ENCODE measurements around the gene ILRUN. TPM values are rescaled to one million over a fixed set of nuclear protein-coding genes. Genes with fewer than 3 reads are reported as not detected.
A peak's percentile ranks its signal among the peaks of the same experiment; 100 is the strongest.

ILRUN gene
- total and polyA plus RNA-seq, 9 of the 15 experiments (the other 6 are each of a cell fraction or from before 2014, with no cell fraction given): 24.9 to 78.9 (median 53.4) TPM

DNA sequence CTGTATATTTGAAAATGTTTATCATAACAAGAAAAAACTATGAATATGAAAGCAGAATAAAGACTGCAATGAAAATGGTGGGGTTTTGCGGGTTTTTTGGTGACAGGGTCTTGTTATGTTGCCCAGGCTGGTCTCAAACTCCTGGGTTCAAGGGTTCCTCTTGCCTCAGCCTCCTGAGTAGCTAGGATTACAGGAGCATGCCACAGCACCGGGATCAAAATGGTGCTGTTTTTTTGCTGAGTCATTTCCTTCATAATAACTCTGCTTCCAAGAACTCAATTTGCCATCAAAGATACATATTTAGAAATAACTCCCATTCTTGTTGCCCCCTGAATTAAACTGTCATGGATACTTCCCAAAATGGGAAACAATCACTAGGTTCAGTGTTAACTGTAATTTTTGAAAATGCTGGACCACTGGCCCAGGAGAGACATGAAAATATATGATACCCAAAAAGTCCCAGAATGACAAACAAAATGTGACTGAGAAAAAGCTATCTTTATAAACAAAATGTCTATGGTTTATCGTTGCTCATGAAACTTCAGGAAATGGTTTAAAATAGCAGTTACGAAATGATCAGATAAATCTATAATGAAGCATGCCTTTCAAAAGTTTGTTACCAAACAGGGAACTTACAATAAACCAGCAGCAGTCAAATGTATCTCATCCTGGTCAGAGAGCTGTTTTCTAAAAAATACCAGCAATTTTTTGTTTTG lies 32.2 kb downstream of the ILRUN start (continued):
- TF ChIP-seq, protein P1, sequence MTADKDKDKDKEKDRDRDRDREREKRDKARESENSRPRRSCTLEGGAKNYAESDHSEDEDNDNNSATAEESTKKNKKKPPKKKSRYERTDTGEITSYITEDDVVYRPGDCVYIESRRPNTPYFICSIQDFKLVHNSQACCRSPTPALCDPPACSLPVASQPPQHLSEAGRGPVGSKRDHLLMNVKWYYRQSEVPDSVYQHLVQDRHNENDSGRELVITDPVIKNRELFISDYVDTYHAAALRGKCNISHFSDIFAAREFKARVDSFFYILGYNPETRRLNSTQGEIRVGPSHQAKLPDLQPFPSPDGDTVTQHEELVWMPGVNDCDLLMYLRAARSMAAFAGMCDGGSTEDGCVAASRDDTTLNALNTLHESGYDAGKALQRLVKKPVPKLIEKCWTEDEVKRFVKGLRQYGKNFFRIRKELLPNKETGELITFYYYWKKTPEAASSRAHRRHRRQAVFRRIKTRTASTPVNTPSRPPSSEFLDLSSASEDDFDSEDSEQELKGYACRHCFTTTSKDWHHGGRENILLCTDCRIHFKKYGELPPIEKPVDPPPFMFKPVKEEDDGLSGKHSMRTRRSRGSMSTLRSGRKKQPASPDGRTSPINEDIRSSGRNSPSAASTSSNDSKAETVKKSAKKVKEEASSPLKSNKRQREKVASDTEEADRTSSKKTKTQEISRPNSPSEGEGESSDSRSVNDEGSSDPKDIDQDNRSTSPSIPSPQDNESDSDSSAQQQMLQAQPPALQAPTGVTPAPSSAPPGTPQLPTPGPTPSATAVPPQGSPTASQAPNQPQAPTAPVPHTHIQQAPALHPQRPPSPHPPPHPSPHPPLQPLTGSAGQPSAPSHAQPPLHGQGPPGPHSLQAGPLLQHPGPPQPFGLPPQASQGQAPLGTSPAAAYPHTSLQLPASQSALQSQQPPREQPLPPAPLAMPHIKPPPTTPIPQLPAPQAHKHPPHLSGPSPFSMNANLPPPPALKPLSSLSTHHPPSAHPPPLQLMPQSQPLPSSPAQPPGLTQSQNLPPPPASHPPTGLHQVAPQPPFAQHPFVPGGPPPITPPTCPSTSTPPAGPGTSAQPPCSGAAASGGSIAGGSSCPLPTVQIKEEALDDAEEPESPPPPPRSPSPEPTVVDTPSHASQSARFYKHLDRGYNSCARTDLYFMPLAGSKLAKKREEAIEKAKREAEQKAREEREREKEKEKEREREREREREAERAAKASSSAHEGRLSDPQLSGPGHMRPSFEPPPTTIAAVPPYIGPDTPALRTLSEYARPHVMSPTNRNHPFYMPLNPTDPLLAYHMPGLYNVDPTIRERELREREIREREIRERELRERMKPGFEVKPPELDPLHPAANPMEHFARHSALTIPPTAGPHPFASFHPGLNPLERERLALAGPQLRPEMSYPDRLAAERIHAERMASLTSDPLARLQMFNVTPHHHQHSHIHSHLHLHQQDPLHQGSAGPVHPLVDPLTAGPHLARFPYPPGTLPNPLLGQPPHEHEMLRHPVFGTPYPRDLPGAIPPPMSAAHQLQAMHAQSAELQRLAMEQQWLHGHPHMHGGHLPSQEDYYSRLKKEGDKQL (CRISPR knock-in tag; IDR thresholded peaks at IDR 0.05; ENCODE audit: borderline replicate concordance): no peak
- TF ChIP-seq ETS2 (tag; IDR thresholded peaks at IDR 0.05; ENCODE audit: borderline replicate concordance, poor library complexity, severe bottlenecking) (no peak), NFE2 (IDR thresholded peaks at IDR 0.05; ENCODE audit: low read depth) (peak; percentile 99), ZNF780A (CRISPR knock-in tag; IDR thresholded peaks at IDR 0.05) (no peak), FOXJ2 (tag; IDR thresholded peaks at IDR 0.05) (peak; percentile 75), CHCHD3 (CRISPR knock-in tag; IDR thresholded peaks at IDR 0.05) (no peak), RCOR1 (IDR thresholded peaks at IDR 0.05; ENCODE audit: borderline replicate concordance in 1 of 2, low read depth in 2 of 2, low read length in 2 of 2) (peak in 1 of 2 experiments; percentile 72; a peak in 1 of 4 replicates), DDX20 (tag; IDR thresholded peaks at IDR 0.05; ENCODE audit: low read depth) (no peak; the same call in 1 of the 2 replicates)
- TF ChIP-seq, protein P2, sequence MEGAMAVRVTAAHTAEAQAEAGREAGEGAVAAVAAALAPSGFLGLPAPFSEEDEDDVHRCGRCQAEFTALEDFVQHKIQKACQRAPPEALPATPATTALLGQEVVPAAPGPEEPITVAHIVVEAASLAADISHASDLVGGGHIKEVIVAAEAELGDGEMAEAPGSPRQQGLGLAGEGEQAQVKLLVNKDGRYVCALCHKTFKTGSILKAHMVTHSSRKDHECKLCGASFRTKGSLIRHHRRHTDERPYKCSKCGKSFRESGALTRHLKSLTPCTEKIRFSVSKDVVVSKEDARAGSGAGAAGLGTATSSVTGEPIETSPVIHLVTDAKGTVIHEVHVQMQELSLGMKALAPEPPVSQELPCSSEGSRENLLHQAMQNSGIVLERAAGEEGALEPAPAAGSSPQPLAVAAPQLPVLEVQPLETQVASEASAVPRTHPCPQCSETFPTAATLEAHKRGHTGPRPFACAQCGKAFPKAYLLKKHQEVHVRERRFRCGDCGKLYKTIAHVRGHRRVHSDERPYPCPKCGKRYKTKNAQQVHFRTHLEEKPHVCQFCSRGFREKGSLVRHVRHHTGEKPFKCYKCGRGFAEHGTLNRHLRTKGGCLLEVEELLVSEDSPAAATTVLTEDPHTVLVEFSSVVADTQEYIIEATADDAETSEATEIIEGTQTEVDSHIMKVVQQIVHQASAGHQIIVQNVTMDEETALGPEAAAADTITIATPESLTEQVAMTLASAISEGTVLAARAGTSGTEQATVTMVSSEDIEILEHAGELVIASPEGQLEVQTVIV (CRISPR knock-in tag; IDR thresholded peaks at IDR 0.05; ENCODE audit: borderline replicate concordance): 0 out of 2 replicates have a peak, but pooled peaks have one; percentile 44
- TF ChIP-seq, protein P3, sequence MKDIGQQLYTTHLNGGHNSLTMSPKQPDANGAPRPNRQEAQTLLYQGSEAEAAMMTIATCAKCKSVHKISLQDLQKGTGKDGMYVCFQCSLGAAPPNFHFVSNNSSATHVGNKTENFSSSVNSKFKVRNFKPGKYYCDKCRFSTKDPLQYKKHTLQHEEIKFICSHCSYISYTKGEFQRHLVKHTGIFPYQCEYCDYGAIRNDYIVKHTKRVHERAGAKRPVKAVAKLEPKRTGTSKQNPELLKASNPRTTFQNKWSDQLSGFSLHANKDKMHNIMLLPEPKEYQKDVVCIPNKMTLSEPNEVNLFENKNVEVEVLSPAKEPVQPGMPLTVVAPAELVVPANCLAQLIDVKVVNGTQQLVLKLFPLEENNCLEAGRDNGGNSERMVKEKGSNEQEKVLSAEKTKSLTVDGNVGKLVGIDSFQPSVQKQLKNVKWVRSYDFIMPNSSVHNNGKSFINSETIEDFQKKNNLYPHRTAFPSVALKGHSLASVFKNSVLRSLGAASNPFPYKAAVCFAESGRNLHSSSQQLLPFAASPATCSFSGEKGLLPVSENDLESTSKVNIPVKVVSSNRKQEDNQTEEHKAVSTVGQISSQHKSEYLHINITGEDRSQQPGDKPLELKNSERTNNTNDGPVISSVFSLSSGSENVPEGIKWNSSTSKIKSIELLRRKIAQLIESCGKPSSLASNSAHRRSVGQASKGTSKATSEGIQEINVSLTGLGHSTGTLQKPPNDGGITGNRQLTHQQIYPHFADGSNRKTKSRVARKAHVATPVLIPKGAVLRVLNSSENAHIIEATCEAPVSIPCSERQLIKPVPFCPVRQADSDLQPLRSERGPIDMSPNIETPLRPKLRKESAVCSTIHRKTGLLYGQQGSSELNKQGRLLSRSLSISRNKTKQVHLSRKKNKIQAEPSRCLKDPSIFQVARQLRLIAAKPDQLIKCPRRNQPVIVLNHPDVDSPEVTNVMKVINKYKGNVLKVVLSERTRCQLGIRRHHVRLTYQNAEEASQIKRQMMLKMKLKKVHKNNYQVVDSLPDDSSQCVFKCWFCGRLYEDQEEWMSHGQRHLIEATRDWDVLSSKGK (CRISPR knock-in tag; IDR thresholded peaks at IDR 0.05): no peak

All from K562 (cell line).